ENCODE data around the gene RRP8.

GRCh38 chr11:6565988-6566703 lies 37.3 kb downstream of the RRP8 start:
- no peak for TF ChIP-seq YY1 (IDR thresholded peaks at IDR 0.05; ENCODE audit: extremely low read depth, insufficient replicate concordance, low read depth, low read length)
- TF ChIP-seq CTCF (IDR thresholded peaks at IDR 0.05 in 2 of 3, conservative IDR thresholded peaks at IDR 0.05 in 1 of 3; ENCODE audit: borderline replicate concordance in 1 of 3, insufficient read depth in 1 of 3, low read depth in 2 of 3, low read length in 2 of 3): no peak
- no peak for TF ChIP-seq EZH2phosphoT487 (IDR thresholded peaks at IDR 0.05; ENCODE audit: borderline replicate concordance)
- TF ChIP-seq SIN3A (IDR thresholded peaks at IDR 0.05; ENCODE audit: low read depth): no peak
- TF ChIP-seq POLR2A (IDR thresholded peaks at IDR 0.05; ENCODE audit: borderline replicate concordance, extremely low read depth, insufficient read depth, insufficient read length): no peak
- no peak for TF ChIP-seq MAX (IDR thresholded peaks at IDR 0.05)
- no peak for TF ChIP-seq ATF3 (IDR thresholded peaks at IDR 0.05)
- TF ChIP-seq SP1 (IDR thresholded peaks at IDR 0.05; ENCODE audit: low read depth): no peak
- TF ChIP-seq EZH2 (IDR thresholded peaks at IDR 0.05): no peak
- no peak for TF ChIP-seq CEBPB (IDR thresholded peaks at IDR 0.05; ENCODE audit: low read depth)
- TF ChIP-seq ZFX (IDR thresholded peaks at IDR 0.05): no peak
- TF ChIP-seq TCF7L2 (IDR thresholded peaks at IDR 0.05; ENCODE audit: borderline replicate concordance, extremely low read depth, insufficient read depth, insufficient read length): no peak

All from HCT116 (cell line).